NCI-H446 treated with DMSO at 0.1 percent for 48 hours (cell line): ENCODE data around the gene OST4.

ENCODE experiments used
- DNase-seq: peaks from one replicate; lab custom pipeline; 2025; lab: John Stamatoyannopoulos, UW

Gene OST4

GRCh38 chr2:27025281-27025800 is 46.1 kb downstream of the OST4 start:
- DNase-seq: no peak

GRCh38 chr2:27024812-27025211 is 46.6 kb downstream of the OST4 start:
- DNase-seq: no peak

GRCh38 chr2:27024188-27024587 is 47.3 kb downstream of the OST4 start:
- no peak for DNase-seq

GRCh38 chr2:27023740-27024139 is 47.7 kb downstream of the OST4 start:
- DNase-seq: no peak

- DNase-seq: no peak
Observed at GRCh38 chr2:27021253-27022049, 50.0 kb downstream of the OST4 start.
